Kidney (tissue), 14 donors: Measurements from ENCODE around the gene LUZP1. TPM values are rescaled to one million over a fixed set of nuclear protein-coding genes. Genes with fewer than 3 reads are reported as not detected.
A peak's percentile ranks its signal among the peaks of the same experiment; 100 is the strongest.

Source experiments
- DNase-seq, 5 donors: peaks; one replicate each; pipeline ENCODE4 v3.0.0-alpha.2; 2013 to 2020
- FAIRE-seq: peaks from 2 replicates; lab custom pipeline; 2012; peaks lifted over from hg19 to GRCh38; lab: Jason Lieb, UNC
- H3K27ac ChIP-seq, 2 donors: one replicate each; pipeline ENCODE4 v1.7.0; 2013; ENCODE audit warnings: low read depth in 2 of 2, low read length in 2 of 2, inconsistent platforms in 1 of 2
- H3K27me3 ChIP-seq: one replicate; pipeline ENCODE4 v1.7.1; 2013; ENCODE audit warnings: low read length, inconsistent platforms; ENCODE audit not compliant: control insufficient read depth, insufficient read depth
- H3K36me3 ChIP-seq, 3 donors: one replicate each; pipeline versions ENCODE4 v1.7.0 to v1.7.1; 2013; ENCODE audit warnings: low read length in 3 of 3, control low read depth in 1 of 3, inconsistent platforms in 1 of 3; ENCODE audit not compliant: insufficient read depth in 3 of 3, control insufficient read depth in 2 of 3
- H3K4me1 ChIP-seq, 3 donors: one replicate each; pipeline versions ENCODE4 v1.7.0 to v1.7.1; 2013; ENCODE audit warnings: low read length in 3 of 3, inconsistent platforms in 1 of 3, low read depth in 1 of 3; ENCODE audit not compliant: control insufficient read depth in 2 of 3, insufficient read depth in 2 of 3
- H3K4me3 ChIP-seq, 3 donors: one replicate each; pipeline versions ENCODE4 v1.7.0 to v1.8.1; 2013; ENCODE audit warnings: low read length in 3 of 3, control low read depth in 1 of 3, inconsistent platforms in 1 of 3
- H3K9ac ChIP-seq, 3 donors: one replicate each; pipeline versions ENCODE4 v1.7.0 to v1.7.1; 2013; ENCODE audit warnings: low read length in 3 of 3, control low read depth in 1 of 3, inconsistent platforms in 1 of 3
- H3K9me3 ChIP-seq, 3 donors: one replicate each; pipeline versions ENCODE4 v1.7.0 to v1.7.1; 2013; ENCODE audit warnings: low read length in 3 of 3, control low read depth in 1 of 3, inconsistent platforms in 1 of 3; ENCODE audit not compliant: control insufficient read depth in 2 of 3, insufficient read depth in 1 of 3
- CTCF ChIP-seq: IDR thresholded peaks from 3 replicates; pipeline ENCODE4 v1.5.1; 2012; ENCODE audit warnings: mild to moderate bottlenecking, moderate library complexity, borderline replicate concordance; ENCODE audit not compliant: insufficient read depth; ENCODE audit errors: extremely low read depth
- intact Hi-C: fragments of 100-400 bp; cut with DNase I; formaldehyde crosslinking; loops from one replicate; pipeline ENCODE4 v1.11.1; 2022
- polyA plus RNA-seq: library from polyadenylated mRNA; stranded (reverse); fragments of 350-450 nt; fragmentation: Illumina TruSeq; extraction: RNeasy Lipid Tissue Mini Kit (QIAGEN cat#74804); gene quantifications from one replicate; pipeline ENCODE4 v1.2.3, GENCODE V29; 2014; ENCODE audit warnings: low read depth, low replicate concordance; ENCODE audit not compliant: insufficient read depth
- total RNA-seq: library from RNA; stranded (reverse); fragmentation: NEBNext Ultra II Directional; extraction: Animal tissue kit (Norgen Biotek cat#: 25700); gene quantifications from one replicate; pipeline ENCODE4 v1.2.1, GENCODE V29; 2021
- donor health status: control.
- donor health status: control.
- donor health status: control.
- donor health status: control.
- donor health status: control.
- donor health status: DM: yes; HTN: yes; CAD: no.
- donor health status: Normal renal cell carcinoma (clear cell type).

The LUZP1 gene
- total and polyA plus RNA-seq, 2 donors from 2014 or later: 6.7 to 39.0 TPM

GRCh38 chr1:23215751-23216449 lies 47.2 kb upstream of the LUZP1 start:
- H3K4me3 ChIP-seq: no peak overlapping the region
- intact Hi-C loops: no loop called here
- H3K36me3 ChIP-seq: no peaks in the 10 kb centered on the region
- no peak overlapping the region for H3K27ac ChIP-seq
- H3K9ac ChIP-seq: no peak overlapping the region
- no peaks in the 10 kb centered on the region for H3K27me3 ChIP-seq
- no peaks in the 10 kb centered on the region for H3K4me1 ChIP-seq
- no peak for DNase-seq
- H3K9me3 ChIP-seq: no peaks in the 10 kb centered on the region
- no peak for TF ChIP-seq CTCF
- FAIRE-seq: no peak

- FAIRE-seq (no peak), DNase-seq (peak in 1 of 5 donors; percentile 41)
- Histone ChIP-seq H3K4me1 (no peaks in the 10 kb centered on the region), H3K27ac (no peak overlapping the region), H3K9ac (no peak overlapping the region), H3K27me3 (no peaks in the 10 kb centered on the region), H3K36me3 (no peaks in the 10 kb centered on the region), H3K9me3 (no peaks in the 10 kb centered on the region), H3K4me3 (no peak overlapping the region)
- intact Hi-C loops: no loop called here
- TF ChIP-seq CTCF: no peak
These were observed 46.6 kb upstream of the LUZP1 start for GRCh38 chr1:23215291-23215690.

GRCh38 chr1:23214640-23215039 lies 46.0 kb upstream of the LUZP1 start:
- Histone ChIP-seq H3K27ac (no peak overlapping the region), H3K27me3 (no peaks in the 10 kb centered on the region), H3K9ac (no peak overlapping the region), H3K4me3 (no peak overlapping the region), H3K4me1 (no peaks in the 10 kb centered on the region), H3K9me3 (no peaks in the 10 kb centered on the region), H3K36me3 (no peaks in the 10 kb centered on the region)
- DNase-seq: no peak
- intact Hi-C loops: no loop called here
- no peak for FAIRE-seq
- TF ChIP-seq CTCF: no peak
